ENCODE measurements around the gene ZBTB7C.

- TF ChIP-seq ZNF274 (IDR thresholded peaks at IDR 0.05; ENCODE audit: low read length) (no peak), ZNF274 (tag by site-specific recombination; IDR thresholded peaks at IDR 0.05; ENCODE audit: borderline replicate concordance) (no peak), KLF9 (tag by site-specific recombination; IDR thresholded peaks at IDR 0.05; ENCODE audit: low read depth) (no peak), CTCF (tag by site-specific recombination; IDR thresholded peaks at IDR 0.05) (no peak)
Observed at GRCh38 chr18:48208432-48209140, 200.6 kb downstream of the ZBTB7C start.
